Subcutaneous abdominal adipose tissue (tissue), 5 donors: ENCODE results near the gene ZNF205.

Experiments used
- H3K27ac ChIP-seq: one replicate; pipeline ENCODE4 v1.7.0; 2013; ENCODE audit warnings: low read depth, mild to moderate bottlenecking, inconsistent platforms, low read length, moderate library complexity
- H3K27me3 ChIP-seq, 5 donors: one replicate each; pipeline ENCODE4 v1.7.0; 2013; ENCODE audit warnings: low read length in 5 of 5, inconsistent platforms in 1 of 5; ENCODE audit not compliant: control insufficient read depth in 5 of 5, insufficient read depth in 4 of 5
- H3K36me3 ChIP-seq, 5 donors: one replicate each; pipeline ENCODE4 v1.7.0; 2013; ENCODE audit warnings: low read length in 5 of 5; ENCODE audit not compliant: control insufficient read depth in 5 of 5, insufficient read depth in 5 of 5
- H3K4me1 ChIP-seq, 5 donors: one replicate each; pipeline ENCODE4 v1.7.0; 2013; ENCODE audit warnings: low read length in 5 of 5, mild to moderate bottlenecking in 3 of 5, moderate library complexity in 1 of 5; ENCODE audit not compliant: control insufficient read depth in 5 of 5, insufficient read depth in 5 of 5
- H3K4me3 ChIP-seq, 5 donors: one replicate each; pipeline ENCODE4 v1.7.0; 2013; ENCODE audit warnings: low read length in 5 of 5, low read depth in 1 of 5
- H3K9ac ChIP-seq, 5 donors: one replicate each; pipeline ENCODE4 v1.7.0; 2013; ENCODE audit warnings: low read length in 5 of 5, mild to moderate bottlenecking in 4 of 5, moderate library complexity in 3 of 5
- H3K9me3 ChIP-seq, 5 donors: one replicate each; pipeline ENCODE4 v1.7.0; 2013; ENCODE audit warnings: low read length in 5 of 5; ENCODE audit not compliant: control insufficient read depth in 5 of 5
- donor health status: healthy.
- donor health status: healthy.
- donor health status: healthy.
- donor health status: healthy.
- donor health status: healthy.

ZNF205 gene

GRCh38 chr16:3147757-3148104 lies 35.3 kb downstream of the ZNF205 start:
- no peaks in the 10 kb centered on the region for H3K9me3 ChIP-seq
- no peak overlapping the region for H3K9ac ChIP-seq
- H3K27me3 ChIP-seq, result peaks cover 0 to 3% (median 0%) of the 10 kb centered on the region in 5 donors
- peaks cover 2 to 27% (median 25%) of the 10 kb centered on the region in 5 donors for H3K4me1 ChIP-seq
- no peak overlapping the region for H3K27ac ChIP-seq
- no peak overlapping the region for H3K4me3 ChIP-seq
- H3K36me3 ChIP-seq, result peaks cover 0 to 5% (median 2%) of the 10 kb centered on the region in 5 donors

GRCh38 chr16:3148256-3149192 lies 36.1 kb downstream of the ZNF205 start:
- Histone ChIP-seq H3K36me3 (no peaks in the 10 kb centered on the region), H3K4me3 (no peak overlapping the region), H3K9me3 (no peaks in the 10 kb centered on the region), H3K4me1 (peaks cover 2 to 28% (median 26%) of the 10 kb centered on the region in 5 donors), H3K27me3 (peaks cover 0 to 3% (median 0%) of the 10 kb centered on the region in 5 donors), H3K27ac (no peak overlapping the region), H3K9ac (no peak overlapping the region)

GRCh38 chr16:3149193-3149530 lies 36.8 kb downstream of the ZNF205 start:
- peaks cover 0 to 3% (median 0%) of the 10 kb centered on the region in 5 donors for H3K9me3 ChIP-seq
- peak overlapping the region in 1 of 5 donors; percentile 86 for H3K9ac ChIP-seq
- H3K36me3 ChIP-seq, result no peaks in the 10 kb centered on the region
- H3K4me3 ChIP-seq, result peak overlapping the region in 1 of 5 donors; percentile 84
- no peak overlapping the region for H3K27ac ChIP-seq
- H3K27me3 ChIP-seq, result peaks cover 0 to 3% (median 0%) of the 10 kb centered on the region in 5 donors
- H3K4me1 ChIP-seq, result peaks cover 2 to 28% (median 26%) of the 10 kb centered on the region in 5 donors

GRCh38 chr16:3149630-3150345 lies 37.4 kb downstream of the ZNF205 start:
- Histone ChIP-seq H3K4me1 (peaks cover 2 to 28% (median 26%) of the 10 kb centered on the region in 5 donors), H3K9me3 (peaks cover 0 to 4% (median 0%) of the 10 kb centered on the region in 5 donors), H3K27ac (peak overlapping the region; percentile 72), H3K27me3 (peaks cover 0 to 3% (median 0%) of the 10 kb centered on the region in 5 donors), H3K9ac (peak overlapping the region in 4 of 5 donors; percentile 61 to 86 (median 70)), H3K4me3 (peak overlapping the region; percentile 67 to 89 (median 79)), H3K36me3 (no peaks in the 10 kb centered on the region)

- Histone ChIP-seq H3K27ac (peak overlapping the region; percentile 72), H3K4me3 (peak overlapping the region; percentile 67 to 89 (median 79)), H3K27me3 (no peaks in the 10 kb centered on the region), H3K9me3 (peaks cover 0 to 4% (median 0%) of the 10 kb centered on the region in 5 donors), H3K9ac (peak overlapping the region in 4 of 5 donors; percentile 61 to 86 (median 70)), H3K36me3 (no peaks in the 10 kb centered on the region), H3K4me1 (peaks cover 2 to 28% (median 26%) of the 10 kb centered on the region in 5 donors)
Measured at GRCh38 chr16:3150346-3151218, 38.2 kb downstream of the ZNF205 start.

GRCh38 chr16:3152027-3152276 lies 39.6 kb downstream of the ZNF205 start:
- peaks cover 0 to 4% (median 0%) of the 10 kb centered on the region in 5 donors for H3K9me3 ChIP-seq
- no peaks in the 10 kb centered on the region for H3K36me3 ChIP-seq
- no peak overlapping the region for H3K27ac ChIP-seq
- peak overlapping the region in 1 of 5 donors; percentile 30 for H3K9ac ChIP-seq
- peak overlapping the region; percentile 62 to 79 (median 67) for H3K4me3 ChIP-seq
- H3K27me3 ChIP-seq, result no peaks in the 10 kb centered on the region
- peaks cover 2 to 28% (median 26%) of the 10 kb centered on the region in 5 donors for H3K4me1 ChIP-seq

GRCh38 chr16:3152277-3152990 lies 40.0 kb downstream of the ZNF205 start:
- H3K9me3 ChIP-seq, result peaks cover 0 to 4% (median 0%) of the 10 kb centered on the region in 5 donors
- H3K4me1 ChIP-seq, result peaks cover 4 to 30% (median 27%) of the 10 kb centered on the region in 5 donors
- peak overlapping the region; percentile 62 to 79 (median 67) for H3K4me3 ChIP-seq
- peak overlapping the region in 2 of 5 donors; percentile 28 to 56 for H3K9ac ChIP-seq
- no peaks in the 10 kb centered on the region for H3K27me3 ChIP-seq
- H3K27ac ChIP-seq, result peak overlapping the region; percentile 52
- no peaks in the 10 kb centered on the region for H3K36me3 ChIP-seq

- H3K4me1 ChIP-seq, result peaks cover 4 to 36% (median 32%) of the 10 kb centered on the region in 5 donors
- peak overlapping the region in 4 of 5 donors; percentile 62 to 73 (median 66) for H3K4me3 ChIP-seq
- no peaks in the 10 kb centered on the region for H3K27me3 ChIP-seq
- no peak overlapping the region for H3K27ac ChIP-seq
- H3K36me3 ChIP-seq, result no peaks in the 10 kb centered on the region
- peak overlapping the region in 1 of 5 donors; percentile 28 for H3K9ac ChIP-seq
- peaks cover 0 to 4% (median 0%) of the 10 kb centered on the region in 5 donors for H3K9me3 ChIP-seq
Measured at GRCh38 chr16:3152991-3153368, 40.6 kb downstream of the ZNF205 start.

GRCh38 chr16:3155181-3155580 lies 42.8 kb downstream of the ZNF205 start:
- H3K9ac ChIP-seq, result no peak overlapping the region
- H3K4me3 ChIP-seq, result no peak overlapping the region
- no peak overlapping the region for H3K27ac ChIP-seq
- no peaks in the 10 kb centered on the region for H3K36me3 ChIP-seq
- H3K4me1 ChIP-seq, result peaks cover 4 to 45% (median 36%) of the 10 kb centered on the region in 5 donors
- no peaks in the 10 kb centered on the region for H3K27me3 ChIP-seq
- peaks cover 0 to 4% (median 0%) of the 10 kb centered on the region in 5 donors for H3K9me3 ChIP-seq
